Mesendoderm (in vitro differentiated cells): ENCODE results near the gene CHCT1. TPM values are rescaled to one million over a fixed set of nuclear protein-coding genes. Genes with fewer than 3 reads are reported as not detected.
"Not testable (repeated sequence)": the region's sequence is repeated elsewhere in the genome, so short reads cannot be mapped to it uniquely, and the experiment has no call there.

Source experiments
- DNase-seq: peaks from one replicate; pipeline ENCODE4 v3.0.0; 2013
- H2AK5ac ChIP-seq: 2 replicates; pipeline ENCODE4 v1.6.1; 2013; ENCODE audit warnings: low read length, inconsistent platforms
- H2BK120ac ChIP-seq: 2 replicates; pipeline ENCODE4 v1.6.1; 2013; ENCODE audit warnings: low read depth, mild to moderate bottlenecking, low read length, moderate library complexity, mixed read lengths
- H2BK15ac ChIP-seq: replicated peaks from 2 replicates; pipeline ENCODE4 v1.6.1; 2013; ENCODE audit warnings: low read depth, mild to moderate bottlenecking, moderate library complexity
- H2BK5ac ChIP-seq: 2 replicates; pipeline ENCODE4 v1.6.1; 2013; ENCODE audit warnings: low read length, inconsistent platforms
- H3K18ac ChIP-seq: 2 replicates; pipeline ENCODE4 v1.6.1; 2013; ENCODE audit warnings: mild to moderate bottlenecking, low read length, mixed read lengths
- H3K23ac ChIP-seq: one replicate; pipeline ENCODE4 v1.6.1; 2013; ENCODE audit warnings: low read length
- H3K27ac ChIP-seq: 2 replicates; pipeline ENCODE4 v1.5.1; 2013; ENCODE audit warnings: low read depth, mild to moderate bottlenecking, inconsistent platforms, low read length, moderate library complexity
- H3K27me3 ChIP-seq: 2 replicates; pipeline ENCODE4 v1.6.1; 2013; ENCODE audit warnings: low read length, control low read depth, mild to moderate bottlenecking, inconsistent platforms; ENCODE audit not compliant: insufficient read depth, poor library complexity
- H3K36me3 ChIP-seq: 2 replicates; pipeline ENCODE4 v1.6.1; 2013; ENCODE audit warnings: low read length, inconsistent platforms; ENCODE audit not compliant: control insufficient read depth, insufficient read depth
- H3K4ac ChIP-seq: one replicate; pipeline ENCODE4 v1.6.1; 2013; ENCODE audit warnings: low read depth, mild to moderate bottlenecking, low read length, moderate library complexity
- H3K4me1 ChIP-seq: 2 replicates; pipeline ENCODE4 v1.6.1; 2013; ENCODE audit warnings: low read depth, low read length, inconsistent platforms; ENCODE audit not compliant: control insufficient read depth
- H3K4me2 ChIP-seq: 2 replicates; pipeline ENCODE4 v1.6.1; 2013; ENCODE audit warnings: low read length
- H3K4me3 ChIP-seq: 2 replicates; pipeline ENCODE4 v1.5.1; 2013; ENCODE audit warnings: mild to moderate bottlenecking, low read length
- H3K56ac ChIP-seq: one replicate; pipeline ENCODE4 v1.6.1; 2013; ENCODE audit warnings: low read length
- H3K79me1 ChIP-seq: 2 replicates; pipeline ENCODE4 v1.6.1; 2013; ENCODE audit warnings: low read length, inconsistent platforms
- H3K79me2 ChIP-seq: 2 replicates; pipeline ENCODE4 v1.6.1; 2013; ENCODE audit warnings: mild to moderate bottlenecking, low read length; ENCODE audit not compliant: control insufficient read depth, insufficient read depth
- H3K9ac ChIP-seq: 2 replicates; pipeline ENCODE4 v1.6.1; 2013; ENCODE audit warnings: low read length, inconsistent platforms
- H4K5ac ChIP-seq: one replicate; pipeline ENCODE4 v1.6.1; 2013; ENCODE audit warnings: low read length
- H4K8ac ChIP-seq: one replicate; pipeline ENCODE4 v1.6.1; 2013; ENCODE audit warnings: low read depth, mild to moderate bottlenecking, control low read depth, low read length, moderate library complexity
- WGBS: extraction: QIAGEN DNeasy Blood & Tissue Kit; methylation state at CpG from one replicate; pipeline ENCODE4 v1.1.7; 2013; ENCODE audit warnings: low lambda C conversion rate, missing lambda C conversion rate; ENCODE audit not compliant: insufficient coverage; ENCODE audit errors: extremely low coverage; 5-methylcytosine and 5-hydroxymethylcytosine counted together
- polyA plus RNA-seq, 2 experiments: library from polyadenylated mRNA; stranded (reverse); fragments of 200-250 nt; gene quantifications; one replicate each; pipeline ENCODE4 v1.2.3, GENCODE V29; 2013

CHCT1 gene
- 0.10 TPM for polyA plus RNA-seq (2013, experiment 1 of 2)
- polyA plus RNA-seq (2013, experiment 2 of 2): not detected

DNA sequence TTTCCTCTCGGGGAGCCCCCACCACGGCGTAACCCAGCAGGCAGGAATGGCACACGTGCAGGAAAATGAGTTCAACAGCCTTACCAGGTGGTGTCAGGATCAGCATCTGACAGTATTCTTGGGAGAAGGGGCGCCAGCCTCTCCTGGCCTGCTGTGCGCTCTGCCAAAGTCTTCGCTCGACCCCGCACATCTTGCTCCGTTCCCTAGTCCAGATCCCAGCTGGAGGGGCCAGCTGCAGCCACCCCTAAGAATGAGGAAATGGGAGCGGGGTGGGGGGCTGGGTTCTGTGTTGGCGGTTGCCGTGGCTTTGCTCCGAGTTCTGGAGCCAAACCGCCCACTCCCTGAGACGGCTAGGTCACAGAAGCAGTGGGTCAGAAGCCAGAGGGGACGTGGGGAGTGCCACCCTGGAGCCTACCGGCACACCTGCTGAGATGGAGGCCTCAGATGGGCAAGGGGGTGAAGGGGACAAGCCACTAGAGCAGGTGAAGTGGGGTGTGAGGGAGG is at the start of gene CHCT1:
TSS of gene CHCT1 (plus strand) at position 328 of the 504 bp plus-strand sequence. CDS start at position 432, 104 bp downstream.
- no peaks in the 10 kb centered on the region for H3K27me3 ChIP-seq
- no peak within 1 kb of the TSS for H3K27ac ChIP-seq
- no peak within 1 kb of the TSS for H3K4ac ChIP-seq
- DNase-seq: peak; percentile 18
- no CpG with 5 or more reads among the region's 18 CpGs for WGBS
- H3K4me3 ChIP-seq: peak within 1 kb of the TSS; percentile 60
- H3K36me3 ChIP-seq: no peaks in the 10 kb centered on the region
- no peak within 1 kb of the TSS for H4K5ac ChIP-seq
- H3K9ac ChIP-seq: peak within 1 kb of the TSS; percentile 73
- no peaks in the 10 kb centered on the region for H3K79me2 ChIP-seq
- no peaks in the 10 kb centered on the region for H3K79me1 ChIP-seq
- no peak within 1 kb of the TSS for H2BK5ac ChIP-seq
- H2BK15ac ChIP-seq: no peak within 1 kb of the TSS
- no peak within 1 kb of the TSS for H2AK5ac ChIP-seq
- H3K56ac ChIP-seq: peak within 1 kb of the TSS; percentile 95
- H3K4me2 ChIP-seq: peak within 1 kb of the TSS; percentile 94
- no peak within 1 kb of the TSS for H3K23ac ChIP-seq
- no peaks in the 10 kb centered on the region for H3K4me1 ChIP-seq
- peak within 1 kb of the TSS; percentile 16 for H3K18ac ChIP-seq
- peak within 1 kb of the TSS; percentile 14 for H4K8ac ChIP-seq
- H2BK120ac ChIP-seq: no peak within 1 kb of the TSS

GRCh38 chr17:60372790-60373483 is 49.4 kb upstream of the CHCT1 start:
- no peak overlapping the region for H3K4me3 ChIP-seq
- no peak overlapping the region for H2BK120ac ChIP-seq
- no peak overlapping the region for H3K9ac ChIP-seq
- no peak overlapping the region for H3K23ac ChIP-seq
- H2BK5ac ChIP-seq: no peak overlapping the region
- H3K27ac ChIP-seq: no peak overlapping the region
- peak; percentile 42 for DNase-seq
- H3K4me2 ChIP-seq: no peak overlapping the region
- H3K79me1 ChIP-seq: peaks cover 3% of the 10 kb centered on the region
- H2BK15ac ChIP-seq: no peak overlapping the region
- no peaks in the 10 kb centered on the region for H3K27me3 ChIP-seq
- peak overlapping the region; percentile 18 for H3K18ac ChIP-seq
- peaks cover 12% of the 10 kb centered on the region for H3K79me2 ChIP-seq
- no peak overlapping the region for H4K5ac ChIP-seq
- H3K56ac ChIP-seq: peak overlapping the region; percentile 15
- H4K8ac ChIP-seq: no peak overlapping the region
- WGBS: no CpG with 5 or more reads among the region's 6 CpGs
- no peak overlapping the region for H2AK5ac ChIP-seq
- H3K4ac ChIP-seq: no peak overlapping the region
- no peaks in the 10 kb centered on the region for H3K36me3 ChIP-seq
- peaks cover 1% of the 10 kb centered on the region for H3K4me1 ChIP-seq

- not testable (repeated sequence) for H3K27me3 ChIP-seq, H3K4ac ChIP-seq
Measured at GRCh38 chr17:60378187-60378586, 44.1 kb upstream of the CHCT1 start.

DNA sequence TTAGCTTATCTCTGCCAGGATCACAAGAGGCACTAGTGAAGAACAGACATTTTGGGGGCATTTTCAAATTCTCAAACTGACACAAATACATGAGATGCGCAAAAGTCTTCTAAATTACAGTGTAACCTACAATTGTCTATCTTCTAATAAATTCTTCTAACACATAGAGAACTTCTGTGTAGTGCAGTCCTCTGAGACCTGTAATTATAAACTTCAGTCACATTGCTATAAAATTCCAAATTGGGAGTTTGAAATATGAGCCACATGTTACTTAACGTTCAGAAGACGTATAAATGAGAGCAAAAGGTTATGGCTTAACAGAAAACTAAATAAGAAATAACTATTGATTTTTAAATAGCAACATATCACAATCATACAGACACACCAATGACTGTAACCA is 42.8 kb upstream of the CHCT1 start:
- not testable (repeated sequence) for H3K18ac ChIP-seq, H3K27me3 ChIP-seq, H2BK15ac ChIP-seq, H2AK5ac ChIP-seq, H3K4ac ChIP-seq, H4K8ac ChIP-seq, H4K5ac ChIP-seq, DNase-seq, H3K36me3 ChIP-seq, H3K27ac ChIP-seq, H3K4me2 ChIP-seq, H3K4me3 ChIP-seq, H3K79me1 ChIP-seq, H2BK120ac ChIP-seq, H3K56ac ChIP-seq, H2BK5ac ChIP-seq, H3K9ac ChIP-seq, H3K4me1 ChIP-seq, H3K23ac ChIP-seq
- WGBS: no CpG with 5 or more reads among the region's 3 CpGs
- peaks cover 18% of the 10 kb centered on the region for H3K79me2 ChIP-seq

More at GRCh38 chr17:60378187-60378586, 44.1 kb upstream of the CHCT1 start:
- H2BK5ac ChIP-seq, H3K79me2 ChIP-seq, DNase-seq, H3K4me2 ChIP-seq, H3K9ac ChIP-seq, H3K79me1 ChIP-seq, H3K56ac ChIP-seq, H3K18ac ChIP-seq, H3K36me3 ChIP-seq, H2BK120ac ChIP-seq, H2AK5ac ChIP-seq, H3K4me1 ChIP-seq, H4K8ac ChIP-seq, H3K27ac ChIP-seq, H3K4me3 ChIP-seq, H2BK15ac ChIP-seq, H4K5ac ChIP-seq, H3K23ac ChIP-seq: not testable (repeated sequence)
- no CpG with 5 or more reads among the region's 1 CpG for WGBS

- no peaks in the 10 kb centered on the region for H3K27me3 ChIP-seq
- H3K79me1 ChIP-seq: peaks cover 6% of the 10 kb centered on the region
- H3K4me3 ChIP-seq: no peak overlapping the region
- H3K4ac ChIP-seq: no peak overlapping the region
- H3K4me2 ChIP-seq: no peak overlapping the region
- H3K36me3 ChIP-seq: no peaks in the 10 kb centered on the region
- H2AK5ac ChIP-seq: no peak overlapping the region
- H2BK5ac ChIP-seq: no peak overlapping the region
- no peak overlapping the region for H3K23ac ChIP-seq
- no peak overlapping the region for H2BK120ac ChIP-seq
- H3K56ac ChIP-seq: no peak overlapping the region
- WGBS: no CpG with 5 or more reads among the region's 4 CpGs
- no peak overlapping the region for H3K18ac ChIP-seq
- H4K5ac ChIP-seq: no peak overlapping the region
- H2BK15ac ChIP-seq: no peak overlapping the region
- no peak overlapping the region for H3K9ac ChIP-seq
- peaks cover 23% of the 10 kb centered on the region for H3K79me2 ChIP-seq
- no peak overlapping the region for H3K27ac ChIP-seq
- peaks cover 3% of the 10 kb centered on the region for H3K4me1 ChIP-seq
- H4K8ac ChIP-seq: no peak overlapping the region
- no peak for DNase-seq
Measured at GRCh38 chr17:60381958-60382357, 40.3 kb upstream of the CHCT1 start.
